ENCODE results near the gene INSIG1.

The INSIG1 gene

DNA sequence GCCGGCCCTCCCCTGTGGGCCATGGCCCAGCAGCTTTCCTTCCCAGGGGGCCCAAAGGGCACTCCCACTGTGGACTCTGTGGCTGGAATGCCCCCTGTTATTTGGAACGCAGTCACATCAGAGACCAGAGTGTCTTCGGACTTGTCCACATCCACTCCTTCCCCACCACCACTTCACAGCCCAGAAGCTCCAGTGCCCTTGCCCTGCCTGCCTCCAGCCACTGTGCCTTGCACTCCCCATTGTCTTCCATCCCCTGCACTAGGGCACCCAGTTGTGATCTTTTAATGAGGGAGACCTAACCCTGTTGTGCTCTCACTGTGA is 19.4 kb downstream of the INSIG1 start:
- TF ChIP-seq, protein P1, sequence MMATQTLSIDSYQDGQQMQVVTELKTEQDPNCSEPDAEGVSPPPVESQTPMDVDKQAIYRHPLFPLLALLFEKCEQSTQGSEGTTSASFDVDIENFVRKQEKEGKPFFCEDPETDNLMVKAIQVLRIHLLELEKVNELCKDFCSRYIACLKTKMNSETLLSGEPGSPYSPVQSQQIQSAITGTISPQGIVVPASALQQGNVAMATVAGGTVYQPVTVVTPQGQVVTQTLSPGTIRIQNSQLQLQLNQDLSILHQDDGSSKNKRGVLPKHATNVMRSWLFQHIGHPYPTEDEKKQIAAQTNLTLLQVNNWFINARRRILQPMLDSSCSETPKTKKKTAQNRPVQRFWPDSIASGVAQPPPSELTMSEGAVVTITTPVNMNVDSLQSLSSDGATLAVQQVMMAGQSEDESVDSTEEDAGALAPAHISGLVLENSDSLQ (IDR thresholded peaks at IDR 0.05): no peak
- no peak for TF ChIP-seq FOXK2 (IDR thresholded peaks at IDR 0.05)
- no peak for TF ChIP-seq SUZ12 (IDR thresholded peaks at IDR 0.05)
- TF ChIP-seq LEF1 (IDR thresholded peaks at IDR 0.05; ENCODE audit: borderline replicate concordance): no peak
- no peak for TF ChIP-seq FOXA1 (IDR thresholded peaks at IDR 0.05)
- TF ChIP-seq CTBP1 (IDR thresholded peaks at IDR 0.05; ENCODE audit: borderline replicate concordance): no peak
- TF ChIP-seq TARDBP (IDR thresholded peaks at IDR 0.05): no peak
- no peak for TF ChIP-seq FOXM1 (IDR thresholded peaks at IDR 0.05; ENCODE audit: borderline replicate concordance)
- no peak for TF ChIP-seq BHLHE40 (IDR thresholded peaks at IDR 0.05; ENCODE audit: borderline replicate concordance)
- no peak for TF ChIP-seq HDGF (IDR thresholded peaks at IDR 0.05; ENCODE audit: borderline replicate concordance)
- ChIA-PET CTCF (no interaction called here), POLR2A (no interaction called here)
- no peak for DNase-seq (ENCODE audit: extremely low spot score)

DNA sequence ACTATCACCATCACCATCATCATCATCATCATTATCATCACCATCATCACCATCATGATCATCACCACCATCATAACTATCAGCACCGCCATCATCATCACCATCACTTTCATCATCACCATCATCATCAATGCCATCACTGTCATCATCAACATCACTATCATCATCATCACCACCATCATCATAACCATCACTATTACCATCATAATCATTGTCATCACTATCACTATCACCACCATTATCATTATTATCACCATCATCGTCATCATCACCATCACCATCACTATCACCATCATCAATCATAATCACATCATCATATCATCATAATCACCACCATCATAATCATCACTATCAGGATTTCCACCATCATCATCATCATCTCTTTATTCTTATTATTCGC is 20.6 kb downstream of the INSIG1 start:
- ChIA-PET POLR2A (interaction anchor here (0.7 kb wide), 1 partner anchor 24 kb away, joined by 3 read pairs; no protein-coding TSS in a partner anchor), CTCF (no interaction called here)
- TF ChIP-seq L3MBTL2 (conservative IDR thresholded peaks at IDR 0.05) (no peak), LEF1 (IDR thresholded peaks at IDR 0.05; ENCODE audit: borderline replicate concordance) (no peak), NFRKB (IDR thresholded peaks at IDR 0.05) (no peak), CTBP1 (IDR thresholded peaks at IDR 0.05; ENCODE audit: borderline replicate concordance) (peak; percentile 60), ZNF384 (IDR thresholded peaks at IDR 0.05) (no peak), ELF4 (IDR thresholded peaks at IDR 0.05) (no peak), FOXK2 (IDR thresholded peaks at IDR 0.05) (no peak), SUZ12 (IDR thresholded peaks at IDR 0.05) (peak; percentile 39; the same call in 1 of the 2 replicates), FOXM1 (IDR thresholded peaks at IDR 0.05; ENCODE audit: borderline replicate concordance) (no peak)
- TF ChIP-seq, protein P1 (IDR thresholded peaks at IDR 0.05): peak; percentile 32; the same call in 1 of the 2 replicates
- no peak for DNase-seq (ENCODE audit: extremely low spot score)

DNA sequence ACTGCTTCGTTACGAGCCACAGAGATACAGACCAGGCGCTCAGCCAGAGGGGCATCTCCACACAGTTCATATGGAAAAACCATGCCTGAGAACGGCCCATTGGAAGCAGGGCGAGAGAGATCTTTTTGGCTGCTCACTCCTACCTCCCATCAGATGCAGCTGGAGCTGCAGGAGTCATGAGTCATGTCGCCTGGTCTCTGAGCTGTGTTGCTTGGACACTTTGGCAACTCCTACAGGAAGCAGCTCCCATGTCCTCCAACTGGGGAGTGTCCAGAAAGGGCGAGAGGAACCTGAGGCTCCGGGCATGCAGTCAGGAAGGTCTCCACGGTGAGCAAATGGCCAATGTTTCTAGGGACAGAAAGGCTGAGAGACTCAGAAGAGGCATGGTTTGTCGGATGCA is 24.9 kb downstream of the INSIG1 start:
- DNase-seq (ENCODE audit: extremely low spot score): no peak
- ChIA-PET POLR2A (no interaction called here), CTCF (no interaction called here)
- TF ChIP-seq SP1 (IDR thresholded peaks at IDR 0.05) (no peak), TARDBP (IDR thresholded peaks at IDR 0.05) (no peak), HDGF (IDR thresholded peaks at IDR 0.05; ENCODE audit: borderline replicate concordance) (no peak), ARNT (IDR thresholded peaks at IDR 0.05) (no peak), BHLHE40 (IDR thresholded peaks at IDR 0.05; ENCODE audit: borderline replicate concordance) (no peak), L3MBTL2 (conservative IDR thresholded peaks at IDR 0.05) (no peak), CTBP1 (IDR thresholded peaks at IDR 0.05; ENCODE audit: borderline replicate concordance) (no peak), ZNF384 (IDR thresholded peaks at IDR 0.05) (no peak), LEF1 (IDR thresholded peaks at IDR 0.05; ENCODE audit: borderline replicate concordance) (no peak), FOXK2 (IDR thresholded peaks at IDR 0.05) (no peak), FOXM1 (IDR thresholded peaks at IDR 0.05; ENCODE audit: borderline replicate concordance) (no peak), ELF4 (IDR thresholded peaks at IDR 0.05) (no peak), FOXA1 (IDR thresholded peaks at IDR 0.05) (no peak), SUZ12 (IDR thresholded peaks at IDR 0.05) (no peak), NFRKB (IDR thresholded peaks at IDR 0.05) (no peak)
- TF ChIP-seq, protein P1 (IDR thresholded peaks at IDR 0.05): no peak

DNA sequence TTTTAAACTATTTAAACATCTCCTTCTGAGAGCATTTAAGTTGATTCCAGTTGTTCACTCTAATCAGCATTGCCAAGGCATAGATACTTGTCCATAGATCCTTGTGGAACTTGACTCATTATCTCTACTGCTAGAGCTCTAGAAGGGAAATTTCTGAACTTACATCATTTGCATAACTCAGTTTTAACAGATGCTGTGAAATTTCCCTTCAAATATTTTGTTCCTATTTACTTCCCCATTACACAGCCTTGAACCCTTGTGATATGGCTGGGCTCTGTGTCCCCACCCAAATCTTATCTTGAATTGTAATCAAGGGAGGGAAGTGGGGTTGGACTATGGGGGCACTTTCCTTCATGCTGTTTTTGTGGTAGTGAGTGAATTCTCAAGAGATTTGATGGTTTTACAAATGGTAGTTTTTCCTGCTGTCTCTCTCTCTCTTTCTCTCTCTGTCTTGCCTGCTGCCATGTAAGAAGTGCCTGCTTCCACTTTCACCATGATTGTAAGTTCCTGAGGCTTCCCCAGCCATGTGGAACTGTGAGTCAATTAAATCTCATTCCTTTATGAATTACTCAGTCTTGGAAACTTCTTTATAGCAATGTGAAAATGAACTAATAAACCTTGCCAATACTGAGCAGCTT is 25.4 kb downstream of the INSIG1 start:
- DNase-seq (ENCODE audit: extremely low spot score): no peak
- CTCF ChIA-PET: no interaction called here
- POLR2A ChIA-PET: no interaction called here
- TF ChIP-seq TARDBP (IDR thresholded peaks at IDR 0.05) (no peak), ARNT (IDR thresholded peaks at IDR 0.05) (no peak), CTBP1 (IDR thresholded peaks at IDR 0.05; ENCODE audit: borderline replicate concordance) (no peak), FOXM1 (IDR thresholded peaks at IDR 0.05; ENCODE audit: borderline replicate concordance) (no peak), FOXK2 (IDR thresholded peaks at IDR 0.05) (no peak), ELF4 (IDR thresholded peaks at IDR 0.05) (no peak), NFRKB (IDR thresholded peaks at IDR 0.05) (no peak), HDGF (IDR thresholded peaks at IDR 0.05; ENCODE audit: borderline replicate concordance) (no peak), SUZ12 (IDR thresholded peaks at IDR 0.05) (no peak), L3MBTL2 (conservative IDR thresholded peaks at IDR 0.05) (no peak), SP1 (IDR thresholded peaks at IDR 0.05) (no peak), LEF1 (IDR thresholded peaks at IDR 0.05; ENCODE audit: borderline replicate concordance) (no peak), FOXA1 (IDR thresholded peaks at IDR 0.05) (no peak), ZNF384 (IDR thresholded peaks at IDR 0.05) (no peak)
- TF ChIP-seq, protein P1 (IDR thresholded peaks at IDR 0.05): no peak

DNA sequence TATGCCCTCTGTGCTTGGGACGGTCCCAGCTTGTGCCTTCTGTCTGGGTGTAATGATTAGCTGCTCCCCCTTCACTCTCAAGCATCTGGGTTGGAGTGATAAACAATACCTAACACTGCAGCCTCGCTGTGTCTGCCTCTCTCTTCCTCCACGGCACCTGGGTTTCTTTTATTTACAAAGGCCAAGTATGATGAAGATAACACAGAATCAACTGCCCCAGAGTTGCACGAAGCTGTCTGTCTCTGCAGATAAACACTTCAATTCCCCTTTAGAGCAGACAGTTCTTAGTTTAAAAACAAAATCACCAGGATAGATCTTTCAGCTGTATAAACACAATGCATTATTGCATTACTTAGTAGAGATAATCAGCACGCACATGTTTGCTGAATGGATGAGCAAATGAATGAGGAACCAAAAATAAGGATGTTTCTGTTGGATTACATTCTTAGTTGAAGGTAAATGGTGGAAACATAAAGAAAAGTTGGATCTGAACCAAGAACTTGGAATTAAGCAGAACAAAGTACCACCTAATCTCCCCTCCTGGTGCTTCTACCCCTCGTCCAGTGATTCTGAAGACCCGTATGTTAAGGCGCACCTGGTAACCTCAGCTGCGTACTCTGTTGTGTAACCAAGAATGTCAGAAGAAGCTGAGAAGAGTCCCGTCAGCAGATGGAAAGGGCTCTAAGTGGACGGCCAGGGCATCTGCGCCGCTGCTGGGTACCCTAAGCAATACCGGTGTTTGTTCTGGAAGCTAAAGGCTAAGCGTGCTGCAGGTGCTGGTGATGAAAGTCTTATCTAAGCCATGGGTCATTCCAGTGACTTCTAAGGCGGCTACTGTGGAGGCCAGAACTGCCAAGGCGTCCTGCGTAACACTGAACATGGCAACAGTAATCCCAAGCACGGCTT is 26.6 kb downstream of the INSIG1 start:
- ChIA-PET POLR2A (no interaction called here), CTCF (no interaction called here)
- no peak for DNase-seq (ENCODE audit: extremely low spot score)
- no peak for TF ChIP-seq NFRKB (IDR thresholded peaks at IDR 0.05)
- TF ChIP-seq BHLHE40 (IDR thresholded peaks at IDR 0.05; ENCODE audit: borderline replicate concordance): no peak
- TF ChIP-seq LEF1 (IDR thresholded peaks at IDR 0.05; ENCODE audit: borderline replicate concordance): no peak
- no peak for TF ChIP-seq HDGF (IDR thresholded peaks at IDR 0.05; ENCODE audit: borderline replicate concordance)
- TF ChIP-seq FOXA1 (IDR thresholded peaks at IDR 0.05): no peak
- no peak for TF ChIP-seq TARDBP (IDR thresholded peaks at IDR 0.05)
- no peak for TF ChIP-seq SUZ12 (IDR thresholded peaks at IDR 0.05)
- no peak for TF ChIP-seq ELF4 (IDR thresholded peaks at IDR 0.05)
- no peak for TF ChIP-seq ARNT (IDR thresholded peaks at IDR 0.05)
- no peak for TF ChIP-seq ZNF384 (IDR thresholded peaks at IDR 0.05)
- TF ChIP-seq CTBP1 (IDR thresholded peaks at IDR 0.05; ENCODE audit: borderline replicate concordance): no peak
- no peak for TF ChIP-seq L3MBTL2 (conservative IDR thresholded peaks at IDR 0.05)
- no peak for TF ChIP-seq SP1 (IDR thresholded peaks at IDR 0.05)

All from HEK293T (cell line).